Measurements from ENCODE around the gene RAD51B.

Gene RAD51B

GRCh38 chr14:68416171-68416570 lies 596.6 kb downstream of the RAD51B start:
- DNase-seq (ENCODE audit: insufficient read length, low spot score) (no peak), FAIRE-seq (no peak)
- no peak for TF ChIP-seq CTCF (IDR thresholded peaks at IDR 0.05; ENCODE audit: insufficient read depth, missing control alignments)

GRCh38 chr14:68417009-68417650 lies 597.6 kb downstream of the RAD51B start:
- FAIRE-seq (no peak), DNase-seq (ENCODE audit: insufficient read length, low spot score) (no peak)
- no peak for TF ChIP-seq CTCF (IDR thresholded peaks at IDR 0.05; ENCODE audit: insufficient read depth, missing control alignments)

GRCh38 chr14:68418174-68419118 lies 598.9 kb downstream of the RAD51B start:
- no peak for DNase-seq (ENCODE audit: insufficient read length, low spot score)
- no peak for FAIRE-seq
- TF ChIP-seq CTCF (IDR thresholded peaks at IDR 0.05; ENCODE audit: insufficient read depth, missing control alignments): no peak

GRCh38 chr14:68420350-68420749 lies 600.8 kb downstream of the RAD51B start:
- TF ChIP-seq CTCF (IDR thresholded peaks at IDR 0.05; ENCODE audit: insufficient read depth, missing control alignments): no peak
- no peak for FAIRE-seq
- no peak for DNase-seq (ENCODE audit: insufficient read length, low spot score)

GRCh38 chr14:68421116-68421515 lies 601.5 kb downstream of the RAD51B start:
- no peak for TF ChIP-seq CTCF (IDR thresholded peaks at IDR 0.05; ENCODE audit: insufficient read depth, missing control alignments)
- FAIRE-seq: no peak

GRCh38 chr14:68423686-68424085 lies 604.1 kb downstream of the RAD51B start:
- no peak for DNase-seq (ENCODE audit: insufficient read length, low spot score)
- no peak for FAIRE-seq
- no peak for TF ChIP-seq CTCF (IDR thresholded peaks at IDR 0.05; ENCODE audit: insufficient read depth, missing control alignments)

More at GRCh38 chr14:68421116-68421515, 601.5 kb downstream of the RAD51B start:
- no peak for DNase-seq (ENCODE audit: insufficient read length, low spot score)
